ENCODE measurements around the gene STAT3. TPM values are rescaled to one million over a fixed set of nuclear protein-coding genes. Genes with fewer than 3 reads are reported as not detected.

The STAT3 gene
- total RNA-seq, 5 donors from 2014 or later (not counting 1 experiment from before 2014, with no cell fraction given) = 113 to 242 (median 129) TPM

- Mint-ChIP-seq H3K27ac (peak overlapping the region; percentile 92), H3K4me1 (peaks cover 72 to 75% (median 73%) of the 10 kb centered on the region in 3 donors), H3K36me3 (peaks cover 41% of the 10 kb centered on the region), H3K27me3 (no peaks in the 10 kb centered on the region), H3K4me3 (peak overlapping the region; percentile 37 to 77 (median 53)), H3K9me3 (no peaks in the 10 kb centered on the region)
- peaks cover 0 to 65% of the 10 kb centered on the region in 2 donors for H3K36me3 ChIP-seq (ENCODE audit: control insufficient read depth in 2 of 2, extremely low read depth in 1 of 2, insufficient read depth in 1 of 2, low read length in 1 of 2)
- peaks cover 65 to 90% of the 10 kb centered on the region in 2 experiments for H3K4me1 ChIP-seq (ENCODE audit: control insufficient read depth in 1 of 2, extremely low read depth in 1 of 2, insufficient read depth in 2 of 2, low read length in 2 of 2)
- no peak overlapping the region for H3K27ac ChIP-seq (ENCODE audit: low read length)
- ChIA-PET CTCF (interaction anchor here (0.6 to 3.1 kb wide), 8 partner anchors 11 to 215 kb away, joined by 3 to 16 read pairs (median 4); partner anchors contain the start of gene STAT3 (in 1 of the 2)), POLR2A (interaction anchor here (0.5 to 1.8 kb wide), 5 partner anchors 10 to 242 kb away, joined by 4 to 7 read pairs (median 5); partner anchors contain the start of gene STAT3 (in 1 of the 2))
- no peak for DNase-seq
- ATAC-seq (replicated peaks in 1 of 4) = no peak
- WGBS (ENCODE audit: insufficient coverage) = 36% methylated on average over 5 of the region's 5 CpGs
- no peaks in the 10 kb centered on the region for H3K27me3 ChIP-seq (replicated peaks in 1 of 2; ENCODE audit: control insufficient read depth in 2 of 2, extremely low read depth in 1 of 2, insufficient read depth in 2 of 2, low read length in 1 of 2)
- H3K4me3 ChIP-seq (ENCODE audit: control insufficient read depth in 1 of 2, extremely low read depth in 1 of 2, low read length in 1 of 2) = peak overlapping the region in 1 of 2 donors; percentile 42
- no peaks in the 10 kb centered on the region for H3K9me3 ChIP-seq
Observed at GRCh38 chr17:42312035-42312284, 76.3 kb downstream of the STAT3 start.

- Histone ChIP-seq H3K27ac (ENCODE audit: low read length) (no peak overlapping the region), H3K36me3 (ENCODE audit: control insufficient read depth in 2 of 2, extremely low read depth in 1 of 2, insufficient read depth in 1 of 2, low read length in 1 of 2) (peaks cover 0 to 63% of the 10 kb centered on the region in 2 donors), H3K9me3 (no peaks in the 10 kb centered on the region), H3K4me3 (ENCODE audit: control insufficient read depth in 1 of 2, extremely low read depth in 1 of 2, low read length in 1 of 2) (peak overlapping the region in 1 of 2 donors; percentile 42), H3K27me3 (replicated peaks in 1 of 2; ENCODE audit: control insufficient read depth in 2 of 2, extremely low read depth in 1 of 2, insufficient read depth in 2 of 2, low read length in 1 of 2) (no peaks in the 10 kb centered on the region), H3K4me1 (ENCODE audit: control insufficient read depth in 1 of 2, extremely low read depth in 1 of 2, insufficient read depth in 2 of 2, low read length in 2 of 2) (peaks cover 63 to 88% of the 10 kb centered on the region in 2 experiments)
- peak overlapping the region; percentile 37 to 77 (median 53) for H3K4me3 Mint-ChIP-seq
- DNase-seq (peak in 1 of 35 experiments; percentile 31), ATAC-seq (replicated peaks in 1 of 4) (no peak)
- ChIA-PET CTCF (interaction anchor here in 1 of 2 donors (0.6 to 3.1 kb wide), 3 partner anchors 12 to 89 kb away, joined by 3 to 16 read pairs (median 13); partner anchors contain the start of gene STAT3), POLR2A (interaction anchor here (0.6 to 1.1 kb wide), 3 partner anchors 10 to 242 kb away, joined by 4 to 5 read pairs (median 4); no protein-coding TSS in a partner anchor)
- peaks cover 67 to 71% (median 69%) of the 10 kb centered on the region in 3 donors for H3K4me1 Mint-ChIP-seq
- H3K9me3 Mint-ChIP-seq = no peaks in the 10 kb centered on the region
- H3K36me3 Mint-ChIP-seq = peaks cover 38% of the 10 kb centered on the region
- H3K27ac Mint-ChIP-seq = peak overlapping the region; percentile 92
- no peaks in the 10 kb centered on the region for H3K27me3 Mint-ChIP-seq
- WGBS (ENCODE audit: insufficient coverage) = 83% methylated on average over 10 of the region's 19 CpGs
Observed at GRCh38 chr17:42311240-42312034, 76.8 kb downstream of the STAT3 start.

- 47% methylated on average over 8 of the region's 9 CpGs for WGBS (ENCODE audit: insufficient coverage)
- H3K27ac ChIP-seq (ENCODE audit: low read length) = no peak overlapping the region
- no peaks in the 10 kb centered on the region for H3K9me3 ChIP-seq
- H3K4me1 Mint-ChIP-seq = peaks cover 69 to 72% (median 70%) of the 10 kb centered on the region in 3 donors
- H3K9me3 Mint-ChIP-seq = no peaks in the 10 kb centered on the region
- peak overlapping the region in 1 of 3 donors; percentile 77 for H3K4me3 Mint-ChIP-seq
- H3K4me1 ChIP-seq (ENCODE audit: control insufficient read depth in 1 of 2, extremely low read depth in 1 of 2, insufficient read depth in 2 of 2, low read length in 2 of 2) = peaks cover 60 to 88% of the 10 kb centered on the region in 2 experiments
- ChIA-PET POLR2A (interaction anchor here (0.6 kb wide), 2 partner anchors 9 to 63 kb away, joined by 4 to 6 read pairs; no protein-coding TSS in a partner anchor), CTCF (interaction anchor here in 1 of 2 donors (0.6 to 3.1 kb wide), 3 partner anchors 10 to 89 kb away, joined by 3 to 16 read pairs (median 13); no protein-coding TSS in a partner anchor)
- no peak overlapping the region for H3K4me3 ChIP-seq (ENCODE audit: control insufficient read depth in 1 of 2, extremely low read depth in 1 of 2, low read length in 1 of 2)
- DNase-seq (no peak), ATAC-seq (replicated peaks in 1 of 4) (no peak)
- peaks cover 42% of the 10 kb centered on the region for H3K36me3 Mint-ChIP-seq
- H3K27ac Mint-ChIP-seq = peak overlapping the region; percentile 79 to 92
- H3K36me3 ChIP-seq (ENCODE audit: control insufficient read depth in 2 of 2, extremely low read depth in 1 of 2, insufficient read depth in 1 of 2, low read length in 1 of 2) = peaks cover 0 to 66% of the 10 kb centered on the region in 2 donors
- no peaks in the 10 kb centered on the region for H3K27me3 Mint-ChIP-seq
- no peaks in the 10 kb centered on the region for H3K27me3 ChIP-seq (replicated peaks in 1 of 2; ENCODE audit: control insufficient read depth in 2 of 2, extremely low read depth in 1 of 2, insufficient read depth in 2 of 2, low read length in 1 of 2)
Observed at GRCh38 chr17:42310787-42311215, 77.4 kb downstream of the STAT3 start.

GRCh38 chr17:42309986-42310786 lies 78.1 kb downstream of the STAT3 start:
- no peaks in the 10 kb centered on the region for H3K27me3 Mint-ChIP-seq
- CTCF ChIA-PET = interaction anchor here (0.5 to 3.1 kb wide), 8 partner anchors 10 to 139 kb away, joined by 3 to 16 read pairs (median 4); no protein-coding TSS in a partner anchor
- ATAC-seq (replicated peaks in 1 of 4) (no peak), DNase-seq (no peak)
- Histone ChIP-seq H3K4me3 (ENCODE audit: control insufficient read depth in 1 of 2, extremely low read depth in 1 of 2, low read length in 1 of 2) (no peak overlapping the region), H3K4me1 (ENCODE audit: control insufficient read depth in 1 of 2, extremely low read depth in 1 of 2, insufficient read depth in 2 of 2, low read length in 2 of 2) (peaks cover 59 to 86% of the 10 kb centered on the region in 2 experiments), H3K9me3 (no peaks in the 10 kb centered on the region), H3K27ac (ENCODE audit: low read length) (no peak overlapping the region), H3K27me3 (replicated peaks in 1 of 2; ENCODE audit: control insufficient read depth in 2 of 2, extremely low read depth in 1 of 2, insufficient read depth in 2 of 2, low read length in 1 of 2) (no peaks in the 10 kb centered on the region), H3K36me3 (ENCODE audit: control insufficient read depth in 2 of 2, extremely low read depth in 1 of 2, insufficient read depth in 1 of 2, low read length in 1 of 2) (peaks cover 0 to 64% of the 10 kb centered on the region in 2 donors)
- H3K4me1 Mint-ChIP-seq = peaks cover 65 to 67% (median 66%) of the 10 kb centered on the region in 3 donors
- peak overlapping the region in 1 of 3 donors; percentile 77 for H3K4me3 Mint-ChIP-seq
- peaks cover 36% of the 10 kb centered on the region for H3K36me3 Mint-ChIP-seq
- peak overlapping the region; percentile 79 to 92 for H3K27ac Mint-ChIP-seq
- 84% methylated on average over 15 of the region's 19 CpGs for WGBS (ENCODE audit: insufficient coverage)
- POLR2A ChIA-PET = interaction anchor here (0.6 to 0.7 kb wide), 3 partner anchors 9 to 115 kb away, joined by 3 to 6 read pairs (median 3); no protein-coding TSS in a partner anchor
- H3K9me3 Mint-ChIP-seq = no peaks in the 10 kb centered on the region

GRCh38 chr17:42309142-42309541 lies 79.1 kb downstream of the STAT3 start:
- 97% methylated on average over 6 of the region's 9 CpGs for WGBS (ENCODE audit: insufficient coverage)
- ATAC-seq (replicated peaks in 1 of 4) = no peak
- POLR2A ChIA-PET = interaction anchor here in 1 of 2 donors (0.6 to 0.7 kb wide), 2 partner anchors 61 to 146 kb away, joined by 3 to 4 read pairs; no protein-coding TSS in a partner anchor
- peaks cover 43% of the 10 kb centered on the region for H3K36me3 Mint-ChIP-seq
- CTCF ChIA-PET = interaction anchor here (0.6 to 1.7 kb wide), 4 partner anchors 80 to 97 kb away, joined by 3 to 7 read pairs (median 3); no protein-coding TSS in a partner anchor
- H3K9me3 Mint-ChIP-seq = no peaks in the 10 kb centered on the region
- Histone ChIP-seq H3K27ac (ENCODE audit: low read length) (no peak overlapping the region), H3K27me3 (replicated peaks in 1 of 2; ENCODE audit: control insufficient read depth in 2 of 2, extremely low read depth in 1 of 2, insufficient read depth in 2 of 2, low read length in 1 of 2) (no peaks in the 10 kb centered on the region), H3K4me3 (ENCODE audit: control insufficient read depth in 1 of 2, extremely low read depth in 1 of 2, low read length in 1 of 2) (no peak overlapping the region), H3K36me3 (ENCODE audit: control insufficient read depth in 2 of 2, extremely low read depth in 1 of 2, insufficient read depth in 1 of 2, low read length in 1 of 2) (peaks cover 5 to 68% of the 10 kb centered on the region in 2 donors), H3K9me3 (no peaks in the 10 kb centered on the region), H3K4me1 (ENCODE audit: control insufficient read depth in 1 of 2, extremely low read depth in 1 of 2, insufficient read depth in 2 of 2, low read length in 2 of 2) (peaks cover 50 to 78% of the 10 kb centered on the region in 2 experiments)
- H3K27ac Mint-ChIP-seq = peak overlapping the region; percentile 73 to 79
- peak overlapping the region in 1 of 3 donors; percentile 20 for H3K4me3 Mint-ChIP-seq
- H3K4me1 Mint-ChIP-seq = peaks cover 60 to 66% (median 62%) of the 10 kb centered on the region in 3 donors
- H3K27me3 Mint-ChIP-seq = no peaks in the 10 kb centered on the region
- DNase-seq = no peak

All from T-cell (primary cell).